Skin of body (tissue), 2 donors: Measurements from ENCODE around the gene PLCG2. TPM values are rescaled to one million over a fixed set of nuclear protein-coding genes. Genes with fewer than 3 reads are reported as not detected.

Source experiments
- DNase-seq: peaks from one replicate; lab custom pipeline; 2025; lab: John Stamatoyannopoulos, UW
- total RNA-seq: library from RNA; depleted of rRNA; stranded (reverse); fragments of >200 nt; gene quantifications from one replicate; pipeline ENCODE4 v1.2.3, GENCODE V29; 2014

The PLCG2 gene
- total RNA-seq, 1 donor from 2014 or later, result 12.9 TPM

- DNase-seq, result no peak
Measured at GRCh38 chr16:81843683-81844082, 64.6 kb downstream of the PLCG2 start.

- DNase-seq, result no peak
Measured at GRCh38 chr16:81846105-81846504, 67.0 kb downstream of the PLCG2 start.

GRCh38 chr16:81848306-81848853, 69.3 kb downstream of the PLCG2 start:
- DNase-seq, result no peak

- DNase-seq, result no peak
Measured at GRCh38 chr16:81850197-81850944, 71.3 kb downstream of the PLCG2 start.

GRCh38 chr16:81852347-81852746, 73.3 kb downstream of the PLCG2 start:
- no peak for DNase-seq

GRCh38 chr16:81855552-81856153, 76.6 kb downstream of the PLCG2 start:
- no peak for DNase-seq

GRCh38 chr16:81860287-81861266, 81.5 kb downstream of the PLCG2 start:
- no peak for DNase-seq

GRCh38 chr16:81861503-81861902, 82.4 kb downstream of the PLCG2 start:
- no peak for DNase-seq

- no peak for DNase-seq
Measured at GRCh38 chr16:81861915-81862314, 82.8 kb downstream of the PLCG2 start.

- no peak for DNase-seq
Measured at GRCh38 chr16:81863630-81864352, 84.7 kb downstream of the PLCG2 start.

- no peak for DNase-seq
Measured at GRCh38 chr16:81864646-81865382, 85.7 kb downstream of the PLCG2 start.

GRCh38 chr16:81866820-81867440, 87.8 kb downstream of the PLCG2 start:
- no peak for DNase-seq

- DNase-seq, result no peak
Measured at GRCh38 chr16:81868057-81868748, 89.1 kb downstream of the PLCG2 start.

- DNase-seq, result no peak
Measured at GRCh38 chr16:81869326-81869725, 90.2 kb downstream of the PLCG2 start.

- no peak for DNase-seq
Measured at GRCh38 chr16:81873206-81873605, 94.1 kb downstream of the PLCG2 start.

- DNase-seq, result peak; percentile 22
Measured at GRCh38 chr16:81873843-81874752, 95.0 kb downstream of the PLCG2 start.

GRCh38 chr16:81875461-81875860, 96.4 kb downstream of the PLCG2 start:
- no peak for DNase-seq

GRCh38 chr16:81876273-81876900, 97.3 kb downstream of the PLCG2 start:
- no peak for DNase-seq
